ENCODE data around the gene CALHM3.

- TF ChIP-seq, protein P1, sequence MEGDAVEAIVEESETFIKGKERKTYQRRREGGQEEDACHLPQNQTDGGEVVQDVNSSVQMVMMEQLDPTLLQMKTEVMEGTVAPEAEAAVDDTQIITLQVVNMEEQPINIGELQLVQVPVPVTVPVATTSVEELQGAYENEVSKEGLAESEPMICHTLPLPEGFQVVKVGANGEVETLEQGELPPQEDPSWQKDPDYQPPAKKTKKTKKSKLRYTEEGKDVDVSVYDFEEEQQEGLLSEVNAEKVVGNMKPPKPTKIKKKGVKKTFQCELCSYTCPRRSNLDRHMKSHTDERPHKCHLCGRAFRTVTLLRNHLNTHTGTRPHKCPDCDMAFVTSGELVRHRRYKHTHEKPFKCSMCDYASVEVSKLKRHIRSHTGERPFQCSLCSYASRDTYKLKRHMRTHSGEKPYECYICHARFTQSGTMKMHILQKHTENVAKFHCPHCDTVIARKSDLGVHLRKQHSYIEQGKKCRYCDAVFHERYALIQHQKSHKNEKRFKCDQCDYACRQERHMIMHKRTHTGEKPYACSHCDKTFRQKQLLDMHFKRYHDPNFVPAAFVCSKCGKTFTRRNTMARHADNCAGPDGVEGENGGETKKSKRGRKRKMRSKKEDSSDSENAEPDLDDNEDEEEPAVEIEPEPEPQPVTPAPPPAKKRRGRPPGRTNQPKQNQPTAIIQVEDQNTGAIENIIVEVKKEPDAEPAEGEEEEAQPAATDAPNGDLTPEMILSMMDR (conservative IDR thresholded peaks at IDR 0.05; ENCODE audit: low read depth, low read length), result no peak
- no peak for TF ChIP-seq EZH2 (IDR thresholded peaks at IDR 0.05; ENCODE audit: low read length, unreplicated experiment)
These were observed 14.4 kb upstream of the CALHM3 start, which contains the start of gene NEURL1 for GRCh38 chr10:103493362-103493915.

Data from PC-3 (cell line).